TTC549 (cell line): Measurements from ENCODE around the gene COL27A1.
"Not testable (repeated sequence)": the region's sequence is repeated elsewhere in the genome, so short reads cannot be mapped to it uniquely, and the experiment has no call there.

Experiments used
- FAIRE-seq: peaks from 2 replicates; lab custom pipeline; 2012; peaks lifted over from hg19 to GRCh38; lab: Jason Lieb, UNC

Gene COL27A1

DNA sequence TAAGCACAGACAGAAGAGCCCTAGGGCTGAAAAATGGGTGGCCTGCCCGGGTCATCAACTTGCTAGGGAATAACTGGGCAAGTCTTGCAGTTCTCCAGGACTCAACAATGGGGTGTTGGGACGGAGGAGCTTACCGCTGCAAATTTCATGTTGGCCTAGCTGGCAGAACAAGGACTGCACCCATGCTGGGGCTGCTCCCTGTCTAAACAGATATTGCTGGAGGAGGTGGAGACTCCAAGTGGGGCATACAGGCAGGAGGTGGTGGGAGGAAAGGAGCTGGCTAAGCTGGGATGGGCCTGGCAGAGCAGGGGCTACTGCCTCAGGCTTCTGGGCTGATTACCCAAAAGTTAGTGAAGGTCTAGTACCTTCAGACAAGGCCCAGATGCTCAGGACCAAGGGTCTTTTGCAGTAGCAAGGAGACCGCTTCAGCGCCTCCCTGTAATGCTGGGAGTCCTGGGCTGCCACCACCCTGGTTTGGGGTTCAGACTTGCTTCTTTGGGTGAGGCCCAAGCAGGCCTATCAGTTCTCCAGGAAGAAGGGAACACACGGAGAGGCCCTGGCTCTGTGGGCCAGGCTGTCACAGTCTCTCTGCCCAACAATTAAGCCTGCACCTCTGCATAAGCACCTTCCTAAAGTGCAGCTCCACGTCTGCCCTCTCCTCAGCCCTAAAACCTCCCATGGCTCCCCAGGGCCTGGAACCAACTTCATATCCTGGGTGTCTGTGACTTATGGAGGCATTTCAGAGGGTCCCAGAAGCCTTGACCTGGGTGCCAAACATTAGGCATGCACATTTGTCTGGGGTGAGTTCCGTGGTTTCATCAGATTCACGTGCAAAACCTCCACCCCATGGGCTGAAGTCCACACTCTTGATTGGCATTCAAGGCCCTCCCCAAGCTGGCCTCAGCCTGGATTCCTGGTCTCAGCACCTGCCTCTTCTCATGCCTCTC, 32.0 kb upstream of the COL27A1 start:
- FAIRE-seq, result no peak

DNA sequence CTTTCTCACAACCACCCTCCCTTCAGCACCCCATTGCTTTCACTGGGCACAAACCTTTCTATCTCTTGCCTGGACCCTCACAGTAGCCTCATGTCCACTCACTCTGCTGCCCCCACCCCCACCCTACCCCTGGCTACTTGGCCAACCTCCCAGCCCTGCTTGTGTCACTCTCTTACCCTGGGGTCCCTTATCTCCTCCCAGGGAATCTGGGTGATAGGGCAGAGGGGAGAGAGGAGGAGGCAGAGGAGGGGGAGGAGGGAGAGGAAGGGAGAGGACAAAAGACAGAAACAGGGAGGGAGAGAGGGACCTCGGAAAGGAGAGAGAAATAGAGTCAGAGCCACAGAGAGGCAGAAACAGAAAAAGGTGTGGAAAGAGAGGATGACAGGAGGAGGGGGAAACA, 31.2 kb upstream of the COL27A1 start:
- FAIRE-seq, result no peak

DNA sequence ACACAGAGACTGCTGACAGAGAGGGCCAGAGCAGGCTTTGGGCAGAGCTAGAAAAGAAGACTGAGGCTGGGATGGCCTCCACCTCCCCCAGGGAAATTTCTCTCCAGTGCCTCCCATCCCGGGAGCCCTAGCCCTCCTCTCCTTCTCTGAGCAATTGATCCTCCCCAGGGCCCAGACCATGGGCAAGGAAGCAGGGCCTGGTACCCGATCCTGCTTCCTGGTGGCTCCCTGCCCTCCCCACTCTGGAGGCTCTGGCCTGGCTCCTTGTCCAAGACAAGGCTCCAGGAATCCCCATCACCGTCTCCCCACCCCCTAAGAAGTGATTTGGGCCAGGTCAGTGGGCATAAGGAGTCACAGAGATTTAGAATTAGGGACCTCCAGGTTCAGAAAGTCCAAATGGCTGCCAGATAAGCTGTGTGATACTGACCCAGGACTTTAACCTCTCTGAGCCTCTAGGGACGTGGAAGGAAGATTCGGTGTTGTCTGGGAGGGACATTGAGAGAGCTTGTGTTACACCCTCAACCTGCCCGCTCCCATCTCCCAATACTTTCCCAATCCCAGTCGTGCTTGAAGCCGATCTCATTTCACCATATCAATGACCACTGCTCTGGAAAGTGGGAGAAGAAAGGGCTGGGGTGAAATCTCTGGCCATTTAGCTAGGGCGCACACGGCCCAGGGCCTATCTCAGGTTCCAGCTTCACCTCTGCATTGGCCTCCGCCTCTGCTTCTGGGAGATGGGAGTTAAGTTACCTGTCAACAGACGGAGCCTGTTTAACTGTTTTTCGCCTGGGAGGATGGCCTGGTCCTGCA, 30.5 kb upstream of the COL27A1 start:
- FAIRE-seq, result no peak

DNA sequence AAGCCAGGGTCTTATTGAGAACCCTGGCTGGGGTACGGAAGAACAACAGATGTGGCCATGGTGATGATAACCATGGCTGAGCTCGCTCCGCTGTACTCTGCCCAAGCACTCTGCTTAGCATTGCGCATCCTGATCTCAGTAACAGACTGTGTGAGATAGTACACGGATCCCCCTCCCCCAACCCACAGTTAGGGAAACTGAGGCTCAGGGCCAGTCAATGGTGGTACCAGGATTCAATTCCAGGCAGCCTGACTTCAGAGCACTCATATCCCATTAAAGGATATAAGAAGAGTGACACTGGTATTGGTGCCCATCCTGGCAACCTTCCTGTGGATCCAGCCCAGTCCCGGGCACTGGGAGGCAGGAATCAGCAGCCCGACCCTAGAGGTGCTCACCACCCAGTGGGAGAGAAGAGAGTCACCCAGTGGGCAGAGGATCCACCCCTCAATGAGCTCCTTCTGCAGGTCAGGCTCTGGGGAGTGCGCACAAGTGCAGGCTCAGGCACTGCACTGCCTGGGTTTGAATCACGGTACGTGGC, 29.8 kb upstream of the COL27A1 start:
- FAIRE-seq, result no peak

DNA sequence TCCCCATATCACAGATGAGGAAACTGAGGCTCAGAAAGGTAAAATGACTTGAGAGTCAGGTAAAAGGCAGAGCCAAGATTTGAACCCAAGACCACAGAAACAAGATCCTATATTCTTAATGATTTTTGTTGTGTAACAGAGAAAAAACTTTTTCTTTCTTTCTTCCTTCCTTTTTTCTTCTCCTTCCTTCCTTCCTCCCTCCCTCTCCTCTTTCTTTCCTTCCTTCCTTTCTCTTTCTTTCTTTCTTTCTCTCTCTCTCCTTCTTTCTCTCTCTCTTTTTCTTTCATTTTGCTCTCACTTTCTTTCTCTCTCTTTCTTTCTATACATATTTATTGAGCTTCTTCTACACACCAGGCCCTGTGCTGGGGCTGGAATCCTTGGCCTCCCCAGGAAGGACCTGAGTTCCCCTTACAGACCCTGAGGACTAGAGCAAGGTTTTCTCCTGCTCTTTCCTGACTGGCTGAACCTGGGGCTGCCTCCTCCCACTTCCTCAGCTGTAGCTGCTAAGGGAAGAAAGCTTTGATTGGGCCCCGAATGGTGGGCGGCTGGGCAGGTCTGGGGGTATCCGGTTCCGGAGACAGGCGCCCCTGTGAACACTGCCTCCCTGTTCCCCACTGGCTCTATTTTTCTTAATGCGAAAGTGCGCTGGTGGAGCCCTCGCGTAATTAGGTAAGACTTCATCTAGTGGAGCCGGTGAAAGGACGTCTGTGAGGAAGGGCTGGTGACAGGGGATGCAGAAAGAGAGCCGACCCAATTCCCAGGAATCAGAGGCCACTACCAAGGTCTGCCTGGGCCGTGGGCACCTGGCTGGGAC, 28.9 kb upstream of the COL27A1 start:
- FAIRE-seq, result no peak

DNA sequence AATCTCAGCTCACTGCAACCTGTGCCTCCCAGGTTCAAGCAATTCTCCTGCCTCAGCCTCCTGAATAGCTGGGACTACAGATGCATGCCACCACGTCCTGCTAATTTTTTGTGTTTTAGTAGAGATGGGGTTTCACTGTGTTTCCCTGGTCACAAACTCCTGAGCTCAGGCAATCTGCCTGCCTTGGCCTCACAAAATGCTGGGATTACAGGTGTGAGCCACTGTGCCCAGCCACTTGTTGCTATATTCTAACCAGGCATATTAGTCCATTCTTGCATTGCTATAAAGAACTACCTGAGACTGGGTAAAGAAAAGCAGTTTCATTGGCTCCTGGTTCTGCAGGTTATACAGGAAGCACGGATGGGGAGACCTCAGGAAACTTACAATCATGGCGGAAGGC, 26.6 kb upstream of the COL27A1 start:
- not testable (repeated sequence) for FAIRE-seq

DNA sequence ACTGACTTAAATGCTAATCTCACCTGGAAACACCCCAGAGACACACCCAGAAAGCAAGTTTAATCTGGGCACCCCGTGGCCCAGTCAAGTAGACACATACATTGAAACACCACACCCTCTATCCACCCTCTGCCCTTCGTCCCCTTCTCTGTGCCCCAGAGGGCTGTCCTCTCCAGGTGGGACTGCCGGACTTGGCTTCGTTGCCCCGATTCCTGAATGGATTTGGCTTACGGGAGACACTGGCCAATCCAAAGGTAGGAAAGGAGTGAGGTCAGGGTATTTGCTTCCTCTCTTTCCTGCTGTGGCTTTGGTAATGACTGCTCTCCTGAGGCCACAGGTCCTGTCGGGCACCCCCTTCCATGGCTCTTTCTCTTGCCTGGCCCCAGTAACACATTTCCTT, 25.2 kb upstream of the COL27A1 start:
- no peak for FAIRE-seq

DNA sequence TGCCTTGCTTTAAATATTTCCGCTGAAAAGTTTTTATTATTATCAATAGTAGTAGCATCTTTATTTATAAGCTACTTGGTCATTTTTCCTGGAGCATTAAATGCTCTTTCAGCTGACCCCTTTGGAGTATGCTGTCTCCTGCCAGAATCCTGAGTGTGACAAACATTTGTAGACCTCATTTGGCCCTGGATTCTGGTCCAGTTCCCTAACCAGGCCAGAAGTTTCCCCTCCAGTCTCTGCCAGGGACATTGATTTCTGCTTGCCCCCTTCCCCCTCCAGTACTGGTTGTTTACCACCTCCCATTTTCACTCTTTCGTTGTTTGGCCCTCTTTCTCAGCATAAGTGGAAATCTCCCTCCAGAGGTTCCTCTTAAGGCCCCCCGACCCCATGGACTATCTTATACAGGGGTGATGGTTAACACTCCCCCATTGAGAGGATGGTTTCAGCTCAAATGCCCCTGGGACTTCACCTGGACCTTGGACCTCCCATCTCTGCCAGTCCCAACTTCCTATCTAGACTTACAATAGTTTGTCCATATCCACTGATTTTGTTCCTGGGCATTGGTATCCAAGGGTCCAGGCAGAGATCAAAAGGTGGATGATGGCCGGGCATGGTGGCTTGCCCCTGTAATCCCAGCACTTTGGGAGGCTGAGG, 24.6 kb upstream of the COL27A1 start:
- no peak for FAIRE-seq

DNA sequence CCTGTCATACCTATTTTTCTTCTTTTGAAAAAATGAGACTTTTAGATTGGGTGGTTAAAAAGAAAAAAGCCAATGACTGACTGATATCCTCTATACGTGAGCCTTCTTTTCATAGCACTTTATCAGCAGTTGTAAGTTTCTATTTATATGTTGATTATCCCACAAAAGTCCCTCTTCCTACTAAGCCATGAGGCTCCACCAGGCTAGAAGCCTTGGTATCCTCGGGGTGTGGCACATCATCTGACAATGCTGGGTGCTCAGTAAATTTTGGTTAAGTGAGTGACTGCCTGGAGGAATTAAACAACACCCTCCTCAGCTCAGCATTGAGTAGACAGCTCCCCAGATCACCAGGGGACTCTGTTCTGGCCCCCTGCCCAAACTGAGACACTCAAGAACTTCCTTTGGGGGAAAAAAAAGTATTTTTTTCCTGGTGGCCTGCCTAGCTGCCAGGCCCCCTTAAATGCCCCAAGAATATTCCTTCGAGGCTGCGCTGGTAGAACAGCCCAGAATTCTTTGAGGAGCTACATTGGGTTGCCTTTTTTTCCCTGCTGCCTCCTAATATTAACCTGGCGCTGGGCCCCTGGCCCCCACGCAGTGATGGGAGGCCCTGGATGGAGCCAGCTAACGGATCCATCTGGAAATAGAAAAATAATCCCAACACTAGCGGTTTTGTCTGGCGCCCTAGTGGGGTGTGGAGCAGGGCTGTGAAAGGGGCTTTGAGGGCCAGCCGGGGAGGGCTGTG, 23.4 kb upstream of the COL27A1 start:
- FAIRE-seq, result no peak

DNA sequence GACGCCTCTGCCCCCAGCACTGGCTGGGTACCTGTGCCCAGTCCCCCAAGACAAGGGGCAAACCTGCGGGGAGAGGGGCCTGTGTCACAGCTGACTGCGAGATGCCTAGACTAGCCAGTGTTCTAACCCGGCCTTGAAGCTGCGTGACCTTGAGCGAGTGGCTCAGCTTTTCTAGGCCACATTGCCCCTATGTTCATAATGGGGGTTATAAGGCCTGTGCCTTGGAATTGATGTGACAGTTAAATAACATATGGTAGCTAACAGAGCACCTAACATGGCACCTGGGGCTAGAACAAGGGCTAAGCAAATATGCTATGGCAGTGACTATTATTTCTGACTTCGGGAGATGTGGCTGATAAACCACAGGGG, 22.8 kb upstream of the COL27A1 start:
- FAIRE-seq, result no peak

DNA sequence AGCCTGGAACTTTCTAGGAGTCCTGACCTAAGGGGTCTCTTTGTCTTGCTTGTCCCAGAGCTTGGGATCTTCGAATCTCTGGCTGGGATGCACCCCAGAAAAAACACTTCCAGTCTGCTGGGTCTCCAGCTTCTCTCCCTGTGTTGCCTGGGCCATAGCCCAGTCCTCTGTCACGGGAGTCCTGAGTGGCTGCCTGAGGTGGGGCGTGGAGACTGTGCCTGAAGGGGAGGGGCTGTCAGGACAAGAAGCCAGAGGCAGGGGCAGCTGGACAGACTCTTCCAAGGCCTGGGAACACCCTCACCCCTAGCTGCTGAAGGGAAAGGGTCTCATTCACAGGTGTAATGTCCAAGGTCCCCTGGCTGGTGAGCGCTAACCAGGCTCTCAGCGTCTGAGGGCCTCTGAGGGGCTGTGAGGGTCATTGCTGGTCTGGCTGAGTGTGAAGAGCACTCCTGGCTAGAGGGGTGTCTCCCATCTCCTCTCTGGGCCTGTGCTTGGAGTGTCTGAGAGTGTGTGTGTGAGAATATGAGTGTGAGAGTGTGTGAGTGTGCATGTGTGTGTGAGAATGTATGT, 20.4 kb upstream of the COL27A1 start:
- FAIRE-seq, result no peak

DNA sequence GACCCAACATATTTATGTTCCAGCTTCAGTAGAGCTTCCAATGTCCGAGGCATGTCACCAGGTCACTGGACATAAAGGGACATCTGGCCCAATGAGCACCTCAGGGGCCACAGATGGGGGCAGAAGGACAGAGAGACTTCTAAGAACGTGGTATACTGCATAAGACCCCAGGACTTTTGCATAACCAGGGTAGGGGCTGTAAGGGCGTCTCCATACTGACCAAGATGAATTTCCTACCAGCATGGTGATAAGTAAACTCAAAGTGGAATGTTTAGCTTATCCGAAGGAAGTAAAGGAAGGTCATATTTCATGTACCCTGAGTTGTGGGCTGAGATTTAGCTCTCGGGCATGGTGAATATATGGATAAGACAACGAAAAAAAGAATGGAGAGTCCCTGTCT, 17.5 kb upstream of the COL27A1 start:
- FAIRE-seq, result no peak

DNA sequence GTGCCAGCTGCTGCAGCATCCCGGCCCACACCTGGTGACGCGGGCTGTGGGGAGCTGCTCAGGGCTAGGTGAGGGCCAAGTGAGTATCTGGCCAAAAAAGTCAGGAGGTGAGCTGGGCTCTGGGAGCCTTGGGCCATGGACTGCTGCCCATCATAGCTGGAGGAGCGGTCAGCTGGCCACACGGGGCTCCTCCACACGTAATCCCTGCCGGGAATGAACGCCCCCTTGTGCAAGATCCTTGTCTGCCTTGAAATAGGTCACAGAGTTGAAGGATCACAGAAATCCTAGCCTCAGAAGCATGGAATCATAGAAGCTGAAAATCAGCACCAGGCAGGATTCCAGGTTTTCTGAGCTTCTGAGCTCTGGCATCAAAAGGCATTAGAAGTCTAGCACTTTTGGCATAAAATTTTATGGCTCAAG, 16.8 kb upstream of the COL27A1 start:
- no peak for FAIRE-seq

DNA sequence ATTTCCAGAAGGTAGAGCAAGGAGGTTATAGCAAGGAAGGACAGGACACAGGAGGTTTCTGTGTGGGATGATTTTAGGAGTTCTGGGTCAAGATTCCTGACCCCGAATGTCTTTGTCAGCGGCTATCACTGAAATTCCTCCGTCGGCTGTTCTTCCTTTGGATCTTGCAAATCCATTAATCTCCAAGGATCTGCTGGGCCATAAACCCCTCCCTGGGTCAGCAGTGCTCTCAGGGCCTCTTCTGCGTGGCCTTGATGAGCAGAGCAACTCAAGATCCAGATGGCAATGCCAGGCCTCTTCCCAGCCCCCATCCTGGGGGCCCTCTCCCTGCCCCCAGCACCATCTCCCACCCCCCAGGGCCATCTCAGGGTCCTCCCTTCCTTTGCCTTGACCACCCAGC, 16.3 kb upstream of the COL27A1 start:
- no peak for FAIRE-seq

DNA sequence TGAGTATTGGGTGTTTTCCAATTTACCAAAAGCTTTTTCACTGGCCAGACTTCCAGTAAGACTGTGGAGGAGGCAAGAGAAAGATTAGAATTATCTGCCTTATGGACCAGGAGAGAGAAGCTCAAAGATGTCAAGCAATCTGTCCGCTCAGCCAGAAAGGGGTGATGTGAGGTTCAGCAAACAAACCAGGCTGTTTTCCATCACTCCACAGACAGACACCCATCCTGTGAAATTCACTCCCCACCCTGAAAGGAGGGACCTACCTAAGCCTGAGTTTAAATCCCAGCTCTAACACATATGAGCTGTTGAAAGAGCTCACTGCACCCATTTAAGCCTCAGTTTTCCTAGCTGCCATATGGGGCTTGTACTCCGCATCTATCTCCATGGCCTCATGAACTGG, 14.9 kb upstream of the COL27A1 start:
- FAIRE-seq, result no peak

DNA sequence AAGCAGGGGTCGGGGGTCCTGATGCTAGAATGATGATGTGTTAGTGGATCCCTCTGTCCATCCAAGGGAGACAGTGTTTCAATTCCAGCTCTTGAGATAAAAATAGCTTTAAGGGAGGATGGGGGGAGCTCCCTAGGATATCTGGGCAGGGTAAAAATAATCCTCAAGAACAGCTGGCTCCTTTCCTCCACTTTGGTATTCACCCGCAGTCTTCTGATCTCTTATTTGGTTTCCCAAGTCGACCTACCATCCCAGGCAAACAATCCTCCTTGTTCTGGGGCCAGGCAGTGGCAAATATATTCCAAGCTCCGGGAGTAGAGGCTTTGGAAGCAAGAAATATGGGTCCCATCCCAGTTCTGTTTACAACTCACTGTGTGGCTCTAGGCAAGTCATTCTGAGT, 14.5 kb upstream of the COL27A1 start:
- no peak for FAIRE-seq

DNA sequence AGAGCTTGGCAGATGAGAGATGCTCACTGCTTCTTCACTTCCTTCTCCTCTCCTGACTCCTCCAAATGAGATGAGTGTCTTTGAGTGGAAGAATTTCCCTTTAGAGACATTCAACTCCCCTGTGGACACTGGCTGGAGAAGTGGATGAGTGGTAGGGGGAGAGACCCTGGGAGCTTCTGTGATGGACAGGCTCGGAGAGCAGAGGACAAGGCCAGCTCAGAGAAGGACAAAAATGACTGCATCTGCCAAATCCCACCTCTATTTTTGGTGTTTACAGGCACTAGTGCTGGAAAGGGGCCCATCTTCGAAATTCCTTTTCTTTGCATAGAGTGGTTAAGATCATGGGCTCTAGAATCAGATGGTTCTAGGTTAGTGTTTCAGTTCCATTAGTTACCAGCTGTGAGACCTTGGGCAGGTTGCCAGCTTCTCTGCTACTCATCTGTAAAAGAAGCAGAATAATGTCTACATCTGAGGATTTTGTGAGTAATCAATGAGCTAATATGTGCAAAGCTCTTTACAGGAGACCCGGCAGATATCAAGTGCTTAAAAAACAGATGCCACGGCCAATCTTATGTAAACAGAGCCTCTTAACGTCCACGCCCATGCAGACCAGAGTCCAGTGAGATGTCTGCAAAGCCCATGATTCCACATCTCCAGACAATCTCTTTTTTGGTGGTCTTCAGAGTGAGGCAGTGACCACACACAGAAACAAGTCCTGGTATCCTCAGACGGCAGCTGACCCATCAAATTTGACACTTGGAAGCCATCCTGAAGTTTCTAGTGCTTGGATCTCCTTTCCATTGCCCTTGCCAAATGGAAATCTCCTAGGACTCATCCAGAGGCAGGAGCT, 13.6 kb upstream of the COL27A1 start:
- FAIRE-seq, result no peak

DNA sequence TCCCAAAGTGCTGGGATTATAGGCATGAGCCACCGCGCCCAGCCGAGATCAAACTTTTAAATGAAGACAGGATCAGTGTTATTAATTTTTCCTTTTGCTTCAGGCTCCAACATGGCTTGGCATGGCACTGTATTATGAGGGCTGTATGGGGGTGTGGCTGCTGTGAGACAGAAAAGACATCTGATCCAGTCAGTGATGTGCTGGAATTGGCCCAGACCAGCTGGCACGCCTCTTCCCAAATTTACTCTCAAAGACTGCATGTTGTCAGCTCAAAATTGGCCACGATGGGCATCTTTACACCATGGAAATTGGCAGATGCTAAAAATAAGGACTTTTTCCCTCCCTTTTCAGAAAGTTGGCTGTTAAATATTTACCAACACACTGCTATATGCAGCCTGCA, 12.1 kb upstream of the COL27A1 start:
- no peak for FAIRE-seq

DNA sequence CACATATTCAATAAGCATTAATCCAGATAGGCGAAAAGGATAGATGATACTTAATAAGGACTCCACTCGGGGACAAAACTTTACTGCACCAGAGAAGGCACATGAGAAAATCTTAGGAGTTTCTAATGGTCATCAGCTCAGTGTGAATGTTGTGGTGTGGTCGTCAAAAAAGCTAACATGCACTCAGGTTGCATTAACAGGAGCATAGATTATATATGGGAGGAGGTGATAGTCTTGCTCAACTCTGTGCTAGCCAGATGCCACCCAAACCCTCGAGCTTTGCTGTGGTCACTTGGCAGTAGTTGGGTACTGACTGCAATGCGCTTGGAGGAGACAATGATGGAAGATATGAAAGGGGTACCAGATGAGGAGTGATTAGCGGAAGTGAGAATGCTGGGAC, 8.6 kb upstream of the COL27A1 start:
- FAIRE-seq, result no peak

DNA sequence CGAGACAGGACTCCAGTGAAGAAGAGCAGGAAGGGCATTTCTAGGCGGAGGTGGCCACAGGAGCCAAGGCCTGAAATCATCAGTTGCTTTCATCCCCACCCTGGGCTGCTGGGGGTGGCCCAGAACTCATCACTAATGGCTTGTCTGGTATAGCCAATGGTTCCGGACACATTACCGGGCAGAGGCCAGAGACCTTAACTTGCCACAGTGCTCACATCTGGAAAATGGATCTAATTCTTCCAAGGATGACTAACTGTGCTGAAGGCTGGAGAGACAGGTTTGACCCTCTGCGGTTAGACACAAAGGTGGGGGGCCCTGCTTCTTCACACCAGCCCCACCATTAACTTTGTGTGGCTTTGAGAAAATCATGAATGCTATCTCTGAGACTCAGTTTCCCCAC, 6.2 kb upstream of the COL27A1 start:
- no peak for FAIRE-seq
